Brain microvascular endothelial cell (primary cell): ENCODE data around the gene CCDC116.

Source experiments
- DNase-seq: peaks from one replicate; pipeline ENCODE4 v3.0.0-alpha.2; 2020
- H3K27ac ChIP-seq: fragments of 250-450 bp; sonication (Bioruptor Pico); 2 replicates; pipeline ENCODE4 v1.5.1; 2020; ENCODE audit warnings: mild to moderate bottlenecking, moderate library complexity
- H3K27me3 ChIP-seq: fragments of 250-450 bp; sonication (Bioruptor Pico); replicated peaks from 2 replicates; pipeline ENCODE4 v1.5.1; 2020; ENCODE audit warnings: mild to moderate bottlenecking
- H3K36me3 ChIP-seq: fragments of 250-450 bp; sonication (Bioruptor Pico); replicated peaks from 2 replicates; pipeline ENCODE4 v1.5.1; 2020; ENCODE audit warnings: mild to moderate bottlenecking
- H3K4me3 ChIP-seq: 2 replicates; pipeline ENCODE4 v1.5.1; 2011; ENCODE audit warnings: low read depth, mild to moderate bottlenecking, control low read depth, low read length, moderate library complexity
- in situ Hi-C: cut with HindIII; loops from 2 replicates; pipeline ENCODE4 v1.10.0; 2017; ENCODE audit warnings: low sequenced_read_pairs, low pct_ligation_motif_present
- TF ChIP-seq, protein P1 (sequence below): IDR thresholded peaks from 2 replicates; pipeline ENCODE4 v1.5.1; 2011; ENCODE audit warnings: low read depth, mild to moderate bottlenecking, moderate library complexity, low read length, control low read depth, inconsistent platforms; ENCODE audit errors: missing control alignments

The CCDC116 gene

GRCh38 chr22:21665047-21665851 is 32.7 kb downstream of the CCDC116 start:
- H3K27ac ChIP-seq: peak overlapping the region; percentile 83
- in situ Hi-C loops: no loop called here
- H3K27me3 ChIP-seq: peaks cover 5% of the 10 kb centered on the region
- peak overlapping the region; percentile 96 for H3K4me3 ChIP-seq
- TF ChIP-seq, protein P1, sequence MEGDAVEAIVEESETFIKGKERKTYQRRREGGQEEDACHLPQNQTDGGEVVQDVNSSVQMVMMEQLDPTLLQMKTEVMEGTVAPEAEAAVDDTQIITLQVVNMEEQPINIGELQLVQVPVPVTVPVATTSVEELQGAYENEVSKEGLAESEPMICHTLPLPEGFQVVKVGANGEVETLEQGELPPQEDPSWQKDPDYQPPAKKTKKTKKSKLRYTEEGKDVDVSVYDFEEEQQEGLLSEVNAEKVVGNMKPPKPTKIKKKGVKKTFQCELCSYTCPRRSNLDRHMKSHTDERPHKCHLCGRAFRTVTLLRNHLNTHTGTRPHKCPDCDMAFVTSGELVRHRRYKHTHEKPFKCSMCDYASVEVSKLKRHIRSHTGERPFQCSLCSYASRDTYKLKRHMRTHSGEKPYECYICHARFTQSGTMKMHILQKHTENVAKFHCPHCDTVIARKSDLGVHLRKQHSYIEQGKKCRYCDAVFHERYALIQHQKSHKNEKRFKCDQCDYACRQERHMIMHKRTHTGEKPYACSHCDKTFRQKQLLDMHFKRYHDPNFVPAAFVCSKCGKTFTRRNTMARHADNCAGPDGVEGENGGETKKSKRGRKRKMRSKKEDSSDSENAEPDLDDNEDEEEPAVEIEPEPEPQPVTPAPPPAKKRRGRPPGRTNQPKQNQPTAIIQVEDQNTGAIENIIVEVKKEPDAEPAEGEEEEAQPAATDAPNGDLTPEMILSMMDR: no peak
- peaks cover 3% of the 10 kb centered on the region for H3K36me3 ChIP-seq
- no peak for DNase-seq

DNA sequence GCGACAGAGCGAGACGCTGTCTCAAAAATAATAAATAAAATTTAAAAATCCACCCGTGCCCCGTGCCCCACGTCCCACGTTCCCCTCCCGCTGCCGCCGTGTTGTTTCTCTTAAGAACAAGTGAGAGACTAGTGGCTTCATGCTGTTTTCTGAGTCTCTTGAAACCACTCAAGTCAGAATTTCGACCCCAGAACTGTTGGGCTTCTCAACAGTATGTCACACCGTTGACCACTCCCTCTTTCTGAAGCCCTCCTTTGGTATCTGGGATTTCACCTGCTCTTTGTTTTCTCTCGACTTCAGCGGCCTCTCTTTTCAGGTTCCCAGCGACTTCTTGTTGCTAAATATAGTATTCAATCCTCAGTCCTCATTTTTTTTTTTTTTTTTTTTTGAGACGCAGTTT is 34.2 kb downstream of the CCDC116 start:
- no peak for DNase-seq
- Histone ChIP-seq H3K36me3 (peaks cover 17% of the 10 kb centered on the region), H3K4me3 (peak overlapping the region; percentile 96), H3K27ac (no peak overlapping the region), H3K27me3 (no peaks in the 10 kb centered on the region)
- in situ Hi-C loops: no loop called here
- TF ChIP-seq, protein P1: no peak

DNA sequence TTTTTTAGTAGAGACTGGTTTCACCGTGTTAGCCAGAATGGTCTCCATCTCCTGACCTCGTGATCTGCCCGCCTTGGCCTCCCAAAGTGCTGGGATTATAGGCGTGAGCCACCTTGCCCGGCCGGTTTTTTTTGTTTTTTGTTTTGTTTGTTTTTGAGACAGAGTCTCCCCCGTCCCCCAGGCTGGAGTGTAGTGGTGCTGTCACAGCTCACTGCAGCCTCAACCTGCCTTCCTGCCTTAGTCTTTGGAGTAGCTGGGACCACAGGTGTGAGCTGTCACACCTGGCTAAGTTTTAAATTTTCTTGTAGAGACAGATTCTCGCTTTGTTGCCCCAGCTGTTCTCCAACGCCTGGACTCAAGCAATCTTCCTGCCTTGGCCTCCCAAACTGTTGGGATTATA is 36.5 kb downstream of the CCDC116 start:
- Histone ChIP-seq H3K36me3 (peaks cover 40% of the 10 kb centered on the region), H3K4me3 (no peak overlapping the region), H3K27me3 (no peaks in the 10 kb centered on the region), H3K27ac (no peak overlapping the region)
- TF ChIP-seq, protein P1: no peak
- in situ Hi-C loops: no loop called here
- no peak for DNase-seq

DNA sequence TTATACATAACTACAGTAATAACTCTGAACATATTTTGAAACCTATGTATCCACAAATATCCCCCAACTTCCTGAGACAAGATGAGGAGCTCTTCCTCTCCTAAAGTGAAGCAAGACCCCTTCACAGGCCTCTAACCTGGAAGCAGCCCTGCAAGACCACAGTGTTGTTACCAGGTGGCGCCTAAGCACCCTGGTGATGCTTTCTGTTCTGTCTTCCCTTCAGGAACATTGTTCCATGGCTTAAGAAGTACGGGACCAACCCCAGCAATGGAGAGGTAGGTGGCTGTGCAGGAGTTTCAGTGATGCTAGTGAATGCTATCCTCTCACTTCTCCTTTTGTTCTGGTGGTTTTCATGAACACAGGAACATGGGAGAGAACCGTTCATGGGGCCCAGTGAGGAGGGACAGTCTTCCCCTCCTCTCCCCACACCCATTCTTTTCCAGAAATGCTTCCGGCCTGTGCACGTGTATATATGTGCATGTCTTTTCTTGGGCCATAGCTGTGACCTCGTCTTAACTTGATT is 39.6 kb downstream of the CCDC116 start:
- H3K27me3 ChIP-seq: no peaks in the 10 kb centered on the region
- H3K27ac ChIP-seq: no peak overlapping the region
- H3K4me3 ChIP-seq: no peak overlapping the region
- DNase-seq: no peak
- in situ Hi-C loops: no loop called here
- H3K36me3 ChIP-seq: peaks cover 57% of the 10 kb centered on the region
- TF ChIP-seq, protein P1: no peak

DNA sequence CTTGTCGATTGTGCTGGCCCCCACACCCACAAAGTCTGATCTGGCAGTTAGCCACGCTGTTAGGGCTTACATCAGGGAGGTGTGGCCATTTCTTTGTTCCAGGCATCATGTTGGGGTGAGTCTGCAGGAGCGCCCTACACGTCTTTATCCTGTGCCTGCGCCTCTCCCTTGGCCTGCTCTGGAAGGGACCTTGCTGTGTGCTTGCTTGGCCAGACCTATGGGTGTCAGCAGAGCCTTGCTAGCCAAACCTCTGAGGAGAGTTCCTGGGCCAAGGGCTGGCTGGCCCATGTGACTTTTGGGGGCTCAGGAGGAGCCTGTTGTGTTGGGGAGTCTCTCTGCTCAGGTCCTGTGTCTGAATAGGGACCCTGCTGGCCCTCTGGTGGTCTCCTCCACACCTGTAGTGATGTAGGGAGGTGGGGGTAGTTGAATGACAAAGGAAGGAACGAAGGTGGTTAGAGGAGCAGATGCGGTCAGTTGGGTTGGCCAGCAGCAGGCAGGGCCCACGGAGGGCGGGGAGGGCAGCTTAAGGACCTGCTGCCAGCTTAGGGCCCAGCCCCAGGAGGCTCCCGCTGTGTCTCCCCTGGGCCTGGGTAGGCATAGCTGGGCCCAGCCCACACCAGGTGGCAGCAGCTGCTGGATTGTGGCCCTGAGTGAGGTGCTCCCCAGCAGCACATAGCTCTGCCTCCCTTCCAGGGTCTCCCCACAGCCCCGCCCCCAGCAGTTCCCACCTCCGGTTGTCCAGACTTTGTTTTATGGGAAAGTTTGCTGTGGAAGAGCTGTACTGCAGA is 41.2 kb downstream of the CCDC116 start:
- no peaks in the 10 kb centered on the region for H3K27me3 ChIP-seq
- no peak for DNase-seq
- no peak overlapping the region for H3K27ac ChIP-seq
- H3K4me3 ChIP-seq: no peak overlapping the region
- in situ Hi-C loops: no loop called here
- H3K36me3 ChIP-seq: peaks cover 61% of the 10 kb centered on the region
- TF ChIP-seq, protein P1: no peak
